GM19023 (cell line): Measurements from ENCODE around the gene KIAA0825.

ENCODE experiments used
- ATAC-seq: cut with Tn5 transposase; IDR thresholded peaks from one replicate; pipeline ENCODE4 v1.9.1; 2021; ENCODE audit warnings: mild to moderate bottlenecking, moderate library complexity; ENCODE audit not compliant: unreplicated experiment

KIAA0825 gene

DNA sequence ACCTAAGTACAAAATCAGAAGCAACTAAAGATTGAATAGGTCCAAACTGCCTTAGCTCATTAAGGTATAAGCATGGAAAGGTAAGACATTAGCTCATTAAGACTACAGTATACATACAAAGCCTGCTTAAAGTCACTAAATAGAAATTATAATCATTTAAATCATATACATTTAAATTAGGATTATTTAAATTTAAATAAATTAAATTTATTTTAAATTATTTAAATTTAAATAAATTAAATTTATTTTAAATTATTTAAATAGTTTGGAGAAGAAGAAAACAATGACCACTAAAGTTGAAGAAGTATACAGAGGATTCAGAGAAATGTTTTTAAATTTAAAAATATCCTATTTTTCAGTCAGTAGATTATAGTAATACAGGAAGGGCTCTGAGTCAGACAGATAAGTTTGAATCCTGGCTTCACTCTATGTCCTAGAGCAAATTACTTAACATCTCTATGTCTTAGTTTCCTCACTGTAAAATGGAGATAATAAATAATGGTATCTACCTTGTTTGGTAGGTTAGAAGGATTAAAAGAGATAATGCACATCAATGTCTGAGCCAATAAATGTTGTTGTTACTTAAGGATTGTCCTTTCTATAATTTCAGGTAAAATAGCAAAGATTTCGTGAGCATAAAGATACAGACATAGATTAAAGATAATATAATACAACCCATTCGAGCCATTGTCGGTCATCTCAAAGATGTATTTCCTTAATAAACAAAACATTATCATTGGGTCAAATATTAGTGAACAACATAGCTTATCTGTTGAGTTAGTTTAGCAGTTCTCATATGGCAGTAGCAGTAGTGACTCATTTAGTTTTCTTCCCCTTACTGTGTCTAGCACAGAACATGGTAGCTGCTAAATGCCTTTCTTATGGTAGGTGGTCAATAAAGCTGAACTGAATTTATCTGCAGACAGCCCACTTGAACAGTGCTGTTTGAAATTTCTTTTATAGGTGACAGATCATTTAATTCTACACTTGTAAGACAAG is 100.6 kb downstream of the KIAA0825 start:
- no peak for ATAC-seq

DNA sequence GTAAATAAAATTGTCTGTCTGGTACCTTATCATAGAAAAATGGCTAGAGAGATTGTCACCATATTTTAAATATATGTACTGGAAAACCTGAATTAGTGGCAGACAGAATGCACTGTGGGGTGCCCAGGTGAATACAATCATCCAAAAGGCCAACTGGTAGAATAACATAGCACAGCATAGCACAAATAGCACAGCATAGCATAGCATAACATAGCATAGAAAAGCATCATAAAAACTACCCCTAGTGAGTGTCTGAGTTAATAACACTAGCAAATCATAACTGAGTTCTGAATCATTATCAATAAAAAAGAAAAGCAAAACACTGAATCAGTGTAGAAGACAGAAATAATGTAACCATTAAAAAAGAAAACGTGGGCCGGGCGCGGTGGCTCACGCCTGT is 102.3 kb downstream of the KIAA0825 start:
- no peak for ATAC-seq

DNA sequence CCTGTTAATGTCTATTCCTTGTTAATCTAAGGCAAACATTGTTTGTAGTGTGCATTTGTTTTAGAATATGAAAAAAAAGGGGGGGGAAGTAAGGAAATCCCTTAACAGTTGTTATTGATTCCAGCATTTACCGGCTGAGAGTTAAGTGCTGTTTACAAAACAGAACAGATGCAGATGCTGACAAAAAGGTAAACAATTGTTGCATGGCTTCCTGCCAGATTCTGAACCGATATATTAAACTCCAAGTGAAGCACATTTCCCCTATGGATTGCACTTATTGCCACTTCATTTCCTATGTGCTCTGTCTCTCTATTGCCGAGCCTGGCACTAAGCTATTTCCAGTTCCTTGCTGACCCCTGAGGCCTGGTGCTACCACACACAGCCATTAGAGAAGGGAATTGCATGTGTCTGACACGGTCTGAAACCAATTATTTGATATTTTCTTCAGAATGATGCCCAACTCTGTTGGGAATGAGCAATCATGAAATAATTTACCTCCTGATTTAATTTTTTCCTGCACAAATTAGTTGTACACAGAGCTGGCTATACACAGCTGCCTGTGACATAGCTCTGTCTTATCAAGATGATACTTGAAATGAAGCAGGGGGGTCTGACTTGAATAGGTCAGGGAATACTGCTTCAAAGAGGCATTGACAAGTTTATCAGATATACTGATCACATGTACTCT is 109.8 kb downstream of the KIAA0825 start:
- ATAC-seq = no peak

DNA sequence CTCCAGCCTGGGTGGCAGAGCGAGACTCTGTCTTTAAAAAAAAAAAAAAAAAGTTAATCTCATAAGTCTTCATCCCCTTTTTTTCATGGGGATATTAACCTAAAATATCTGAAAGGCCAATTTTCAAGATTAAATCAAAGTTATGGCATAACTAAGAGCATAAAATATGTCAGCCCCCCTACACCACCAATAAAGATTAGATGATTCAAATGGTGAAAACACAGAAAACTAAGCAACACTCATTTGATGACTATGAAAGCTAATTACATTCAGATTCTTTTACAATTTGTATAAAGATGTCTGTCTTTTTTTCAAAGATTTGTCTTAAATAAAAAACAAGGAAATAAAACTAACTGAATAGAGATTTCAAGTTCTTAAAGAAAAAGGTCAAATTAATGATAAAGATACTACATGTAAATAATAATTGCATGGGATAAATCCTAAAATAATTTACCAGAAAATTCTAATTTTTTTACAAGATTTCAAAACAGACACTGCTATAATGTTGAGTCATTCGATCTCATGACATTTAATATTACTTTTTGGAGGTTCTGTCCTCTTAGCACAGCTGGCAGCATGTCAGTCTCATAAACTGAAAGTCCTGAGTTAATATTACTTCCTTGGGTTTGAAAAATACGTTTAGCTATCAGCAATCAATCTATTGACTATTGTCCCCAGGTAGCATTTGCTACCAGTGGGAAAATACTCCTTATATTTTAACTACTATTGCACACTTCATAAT is 112.9 kb downstream of the KIAA0825 start:
- ATAC-seq = no peak

DNA sequence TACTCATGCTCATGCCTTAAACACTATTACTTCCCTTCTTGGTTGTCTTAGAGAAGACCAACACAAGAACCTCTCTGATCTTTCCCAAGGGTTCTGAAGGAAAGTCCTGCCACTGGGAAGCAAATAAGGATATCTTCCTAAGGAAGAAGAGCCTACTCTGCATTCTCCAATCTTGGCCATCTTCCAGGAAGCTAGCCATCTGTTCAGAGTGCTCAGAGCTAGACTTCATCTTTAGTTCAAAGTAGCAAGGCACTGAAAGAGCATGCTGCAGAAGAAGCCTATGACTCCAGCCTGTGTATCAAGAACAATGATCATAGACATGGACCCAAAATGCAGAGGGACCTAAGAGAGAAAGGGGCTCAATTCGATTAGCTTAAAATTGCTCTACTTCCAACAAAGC is 114.7 kb downstream of the KIAA0825 start:
- no peak for ATAC-seq

DNA sequence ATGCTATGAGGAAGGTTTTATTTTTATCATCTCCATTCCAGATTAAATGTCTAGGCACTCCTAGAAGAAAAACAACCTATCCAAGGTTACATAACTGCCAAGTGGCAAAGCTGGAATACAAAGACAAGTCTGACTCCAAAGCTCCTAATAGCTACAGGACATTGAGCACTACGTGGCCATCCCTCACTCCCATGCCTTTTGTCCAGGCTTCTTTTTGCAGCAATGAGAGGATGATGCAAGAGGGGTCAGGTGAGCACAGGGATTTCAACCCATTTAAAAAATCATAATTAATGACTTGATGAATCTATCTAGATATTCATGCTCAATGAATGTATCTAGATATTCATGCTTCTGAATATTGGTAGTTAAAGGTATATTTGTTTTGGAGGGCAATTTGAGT is 117.0 kb downstream of the KIAA0825 start:
- no peak for ATAC-seq

DNA sequence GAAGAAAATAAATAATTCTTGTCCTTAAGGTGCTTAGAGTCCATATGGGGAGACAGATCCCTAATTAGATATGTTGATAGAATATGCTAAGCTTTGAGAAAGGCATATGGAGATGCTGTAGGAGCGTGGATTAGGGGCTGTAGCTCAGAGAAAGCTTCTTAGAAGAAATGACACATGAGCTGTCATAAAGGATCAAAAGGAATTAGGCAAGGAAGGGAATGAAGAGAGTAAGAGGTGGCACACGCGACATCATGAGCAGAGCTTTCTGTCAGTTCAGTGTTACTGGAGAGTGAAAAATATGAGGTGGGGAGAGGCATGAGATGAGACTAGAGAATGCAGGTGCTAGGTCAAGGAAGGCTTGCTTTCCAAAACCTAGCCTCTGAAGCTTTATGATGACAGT is 118.6 kb downstream of the KIAA0825 start:
- no peak for ATAC-seq

DNA sequence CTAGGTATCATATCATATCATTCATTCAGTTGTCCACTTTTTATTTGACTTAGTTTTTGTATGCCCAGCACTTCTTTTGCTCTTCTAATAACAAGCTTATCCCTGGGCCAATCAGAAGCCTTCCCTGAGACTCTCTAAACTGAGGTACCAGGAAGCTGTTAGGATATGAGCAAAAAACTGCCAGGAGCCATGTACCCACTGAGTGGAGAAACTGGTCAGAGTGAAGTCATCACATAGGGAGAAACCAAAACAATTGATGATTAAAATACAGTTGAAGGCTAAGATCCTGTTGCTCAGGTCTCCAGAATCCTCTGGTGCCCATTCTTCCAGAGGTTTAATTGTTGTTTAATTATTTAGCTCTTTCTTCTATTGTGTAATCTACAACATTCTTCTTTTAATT is 120.2 kb downstream of the KIAA0825 start:
- ATAC-seq = no peak

DNA sequence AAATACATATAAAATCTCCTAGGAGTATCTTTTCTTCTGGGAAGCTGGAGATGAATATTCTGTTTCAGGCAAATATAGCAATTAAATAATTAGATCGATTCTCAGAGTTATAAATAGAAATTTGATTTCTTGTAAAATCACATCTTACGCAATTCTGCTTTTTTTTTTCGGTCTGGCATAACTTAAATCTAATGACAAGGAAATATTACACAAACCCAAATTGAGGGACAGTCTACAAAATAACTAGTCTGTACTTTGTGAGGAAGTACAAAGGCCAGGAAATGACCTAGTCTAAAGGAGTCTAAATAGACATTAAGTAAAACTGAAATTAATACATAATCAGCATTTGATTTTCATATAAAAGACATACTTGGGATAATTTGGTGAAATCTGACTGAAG is 133.3 kb downstream of the KIAA0825 start:
- no peak for ATAC-seq

DNA sequence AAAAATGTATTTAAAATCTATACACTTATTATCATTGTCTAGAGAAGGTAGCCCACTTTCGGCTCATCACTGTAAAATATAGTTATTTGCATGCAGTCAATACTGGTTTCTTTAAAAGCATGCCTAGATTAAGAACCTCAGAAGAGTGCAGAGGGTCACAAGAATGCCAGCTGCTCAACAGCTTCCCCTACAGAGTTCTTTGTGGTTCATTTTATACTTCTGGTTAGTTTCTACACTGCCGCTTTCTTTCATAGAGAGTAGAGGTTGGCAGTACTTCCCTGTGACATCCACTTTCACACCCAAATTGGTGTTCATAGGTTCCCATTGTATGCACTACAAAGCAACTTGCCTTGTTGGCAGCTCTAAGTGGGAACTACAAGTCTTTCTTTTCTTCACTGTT is 137.3 kb downstream of the KIAA0825 start:
- ATAC-seq = no peak

DNA sequence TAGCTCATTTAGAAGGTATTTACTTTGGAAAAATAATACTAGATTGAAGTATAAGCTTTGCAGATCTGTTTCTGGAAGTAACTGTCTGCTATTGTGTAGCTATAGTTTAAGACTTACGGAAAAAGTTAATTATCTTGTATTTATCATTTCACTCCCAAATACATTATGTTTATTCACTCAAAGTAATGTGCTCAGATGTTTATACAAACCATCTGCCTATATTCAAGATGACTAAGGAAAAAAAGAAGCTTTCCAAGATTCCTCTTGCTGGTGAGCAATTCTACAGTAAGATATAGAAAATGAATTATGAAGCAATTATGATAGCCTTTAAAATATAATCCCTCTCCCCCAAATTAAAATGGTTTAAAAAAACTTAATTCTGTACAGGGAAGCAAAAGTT is 137.9 kb downstream of the KIAA0825 start:
- no peak for ATAC-seq

DNA sequence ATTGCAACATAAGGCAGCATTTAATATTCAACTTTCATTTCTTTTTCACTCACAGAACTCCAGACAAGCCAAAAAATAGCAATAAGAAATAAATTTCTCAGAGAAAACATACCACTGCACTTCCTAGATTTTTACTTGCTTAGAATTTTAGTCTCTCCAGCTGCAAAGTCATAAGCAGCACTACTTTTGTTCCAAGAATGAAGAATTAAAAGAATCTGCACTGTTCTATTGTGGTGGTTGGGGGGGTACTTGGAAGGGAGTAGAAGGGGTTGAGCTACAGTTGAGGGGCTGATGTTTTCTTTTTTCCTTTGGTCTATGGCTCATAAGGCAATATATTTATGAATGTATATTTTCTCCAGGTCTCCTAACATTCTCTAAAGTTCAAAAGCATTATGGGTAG is 144.5 kb downstream of the KIAA0825 start:
- no peak for ATAC-seq

DNA sequence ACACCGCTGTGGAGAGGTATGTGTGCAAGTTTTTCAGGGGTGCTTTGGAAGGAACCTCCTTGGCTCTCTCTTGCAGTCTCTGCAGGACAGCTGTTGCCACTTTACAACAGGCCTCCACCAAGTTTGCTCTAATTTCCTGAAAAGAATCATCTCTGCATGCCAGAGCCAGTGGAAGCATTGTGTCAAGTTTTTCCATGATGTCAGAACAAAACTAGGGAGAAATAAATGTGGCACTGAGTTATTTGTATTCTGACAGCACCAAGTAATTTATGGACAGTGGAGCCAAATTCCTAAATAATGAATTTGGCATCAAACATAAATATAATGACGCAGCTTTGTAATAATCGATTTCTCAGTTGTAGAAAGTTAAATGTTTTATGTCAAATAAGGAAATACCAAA is 146.9 kb downstream of the KIAA0825 start:
- no peak for ATAC-seq

DNA sequence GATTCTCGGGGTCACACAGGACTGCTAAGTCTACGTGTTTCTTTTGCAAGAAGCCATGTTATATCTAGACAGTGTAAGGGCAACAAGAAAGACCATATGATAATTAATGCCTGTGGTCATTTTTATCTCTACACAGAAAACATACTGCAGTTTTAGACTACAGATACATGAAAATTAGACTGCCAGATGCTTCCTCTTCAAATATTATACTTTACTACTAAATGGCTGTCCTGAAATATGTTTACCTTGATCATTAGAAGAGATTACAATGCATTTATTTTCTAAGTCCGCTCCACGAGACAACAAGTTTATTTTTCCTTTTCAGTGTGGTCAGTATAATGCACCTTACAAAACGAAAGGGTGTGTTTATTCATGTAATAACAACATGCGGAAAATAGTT is 147.6 kb downstream of the KIAA0825 start:
- ATAC-seq = no peak

DNA sequence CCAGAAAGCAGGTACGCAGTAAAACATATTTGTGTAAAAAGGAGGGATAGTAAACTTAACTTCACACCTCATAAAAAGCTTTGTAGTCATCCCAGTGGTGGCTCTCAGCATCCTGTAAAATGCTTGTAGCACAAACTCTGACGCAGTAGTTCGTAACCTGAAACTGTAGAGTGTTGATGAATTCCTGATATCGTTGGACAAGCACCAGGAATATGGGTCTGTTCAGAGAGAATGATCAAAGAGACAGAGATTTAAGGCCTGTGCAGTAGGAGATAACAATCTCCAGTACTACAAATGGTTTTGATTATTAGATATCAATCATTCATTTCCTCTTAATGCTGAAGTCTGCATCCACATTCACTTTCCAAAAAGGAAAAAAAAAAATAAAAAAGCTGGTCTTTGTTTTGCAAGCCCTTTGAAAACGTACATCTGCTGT is 148.5 kb downstream of the KIAA0825 start:
- no peak for ATAC-seq

DNA sequence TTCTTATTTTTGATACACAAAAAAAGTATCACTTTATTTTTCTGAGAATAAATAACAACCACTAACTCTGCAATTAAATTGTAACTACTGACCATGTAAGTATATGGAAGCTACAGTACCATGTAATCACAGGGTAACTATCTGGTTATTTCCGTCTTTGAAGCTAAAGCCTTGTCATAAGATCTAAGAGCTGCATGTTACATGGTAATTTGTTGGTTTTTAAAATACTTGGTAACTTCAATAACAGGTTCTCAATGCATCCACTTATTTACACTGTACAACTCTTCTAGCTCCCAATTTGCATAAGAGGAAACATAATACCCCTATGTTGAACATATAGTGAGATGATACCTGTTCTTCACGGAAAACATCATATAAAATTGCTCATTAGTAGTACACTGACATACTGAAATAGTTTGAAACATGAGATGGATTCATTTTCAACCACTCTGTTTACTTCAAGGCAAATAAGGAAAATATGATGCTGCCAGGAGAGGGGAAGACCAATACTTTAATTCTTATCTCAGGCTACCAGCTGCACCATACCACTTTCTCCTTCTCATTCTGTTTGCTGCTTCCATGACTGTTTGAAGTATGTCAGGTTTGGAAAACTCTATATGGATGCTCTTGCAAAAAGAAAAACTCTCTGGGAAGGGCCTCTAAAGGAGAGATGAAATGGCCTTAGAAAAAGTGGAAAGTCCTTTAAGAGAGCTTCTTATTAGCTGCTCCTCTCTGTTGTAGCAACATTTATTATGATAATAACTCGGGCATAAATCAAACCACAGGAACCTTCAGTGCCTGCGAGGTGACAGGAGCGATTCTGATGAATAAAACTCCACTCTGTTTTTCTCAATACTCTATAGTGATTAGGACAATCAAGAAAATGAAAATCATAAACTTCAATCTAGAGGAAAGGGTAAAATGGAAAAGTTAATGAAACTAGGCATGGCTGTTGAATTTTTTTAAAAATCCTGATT is 150.2 kb downstream of the KIAA0825 start:
- ATAC-seq = no peak

DNA sequence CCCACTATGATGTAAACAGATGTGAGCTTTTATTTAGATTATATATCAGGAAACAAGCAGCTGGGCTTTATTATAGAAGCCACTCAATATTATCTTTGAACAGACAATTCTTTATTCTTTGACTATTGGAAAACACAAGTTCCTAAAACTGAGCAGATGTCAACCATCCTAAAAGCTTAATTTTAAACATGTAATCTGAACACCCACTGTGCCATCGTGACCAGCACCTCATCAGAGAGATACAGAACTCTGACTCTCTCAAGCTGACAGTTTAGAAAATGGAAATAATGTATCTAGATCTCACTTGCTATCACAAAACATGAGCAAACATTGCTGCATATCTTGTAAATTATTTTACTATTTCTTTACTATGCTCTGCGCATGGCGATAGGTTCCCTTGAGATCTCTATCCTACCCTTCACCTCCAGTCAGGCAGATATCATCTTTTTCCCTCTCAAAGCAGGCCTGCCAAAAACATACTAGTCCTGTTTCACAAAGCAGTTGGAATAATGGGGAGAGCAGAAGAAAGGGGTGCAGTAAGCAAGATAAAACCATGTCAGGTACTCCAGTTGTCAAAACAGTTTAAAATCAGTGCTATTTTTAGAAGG is 151.0 kb downstream of the KIAA0825 start:
- ATAC-seq = no peak

DNA sequence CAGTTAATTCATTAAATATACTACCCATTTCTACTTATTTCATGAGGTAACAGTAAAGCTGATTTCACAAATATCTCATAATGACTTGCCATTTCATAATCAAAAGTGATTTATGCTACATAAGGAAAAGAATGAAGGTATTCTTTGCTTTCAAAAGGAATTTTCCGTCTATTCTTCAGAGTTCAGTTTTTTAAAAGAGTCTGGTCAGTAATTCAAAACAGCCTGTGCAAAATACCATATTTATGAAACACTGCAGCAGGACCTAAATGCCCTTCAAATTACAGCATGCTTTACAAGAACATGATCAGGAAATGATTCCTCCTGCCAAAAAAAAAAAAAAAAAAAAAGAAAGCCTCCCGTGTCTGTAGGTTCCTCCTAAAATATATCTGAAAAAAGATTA is 154.7 kb downstream of the KIAA0825 start:
- ATAC-seq = no peak

DNA sequence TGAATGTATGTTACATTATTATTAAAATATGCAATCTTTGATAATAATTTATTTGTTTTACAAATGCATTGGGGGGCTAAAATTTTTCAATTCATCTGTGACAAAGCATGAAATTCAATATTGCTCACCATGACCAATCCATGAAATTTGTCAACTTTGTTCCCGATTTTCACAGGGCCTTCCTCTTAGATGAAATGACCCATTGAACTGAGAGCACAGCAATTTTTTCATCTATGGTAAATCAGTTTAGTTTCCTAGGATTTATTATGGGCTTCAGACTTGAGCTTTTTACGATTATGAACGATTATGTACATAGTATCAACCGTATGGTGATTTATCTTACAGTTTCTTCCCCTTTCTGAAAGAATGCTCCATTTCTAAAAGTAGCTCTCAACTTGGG is 157.3 kb downstream of the KIAA0825 start:
- no peak for ATAC-seq

DNA sequence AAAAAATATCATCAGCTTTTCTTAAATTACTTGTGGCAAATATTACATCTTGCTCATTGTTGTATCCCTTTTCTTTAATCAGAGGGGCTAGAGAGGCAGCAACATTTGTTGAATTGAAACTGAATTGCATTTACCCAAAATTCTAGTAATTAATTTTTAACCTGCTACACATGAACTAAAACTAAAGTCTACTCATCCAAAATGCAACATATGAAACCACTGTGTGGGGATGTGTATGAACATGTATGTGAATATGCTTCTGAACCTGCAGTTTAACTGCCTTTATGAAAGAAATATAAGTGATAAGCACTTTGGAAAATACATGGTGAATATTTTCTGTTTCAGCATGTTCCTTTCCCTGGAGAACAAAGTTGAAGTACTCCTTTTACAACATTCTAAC is 158.5 kb downstream of the KIAA0825 start:
- ATAC-seq = no peak
